Endothelial cell of umbilical vein (primary cell): Measurements from ENCODE around the gene S100A3. TPM values are rescaled to one million over a fixed set of nuclear protein-coding genes. Genes with fewer than 3 reads are reported as not detected.
"Not testable (repeated sequence)": the region's sequence is repeated elsewhere in the genome, so short reads cannot be mapped to it uniquely, and the experiment has no call there.

Experiments
- BruUV-seq: library from RNA; stranded (reverse); fragments of 400-500 nt; replicated peaks from 2 replicates; lab custom pipeline; 2021; lab: Mats Ljungman, UMichigan
- CTCF ChIA-PET: fragments of 300-600, 350-600 bp; sonication (Branson Sonifier 250); formaldehyde crosslinking; loops from one replicate; lab custom pipeline; 2021; ENCODE audit warnings: antibody characterized with exemption, inconsistent platforms; lab: Charles Lee
- POLR2A ChIA-PET: fragments of 300-600, 350-600 bp; sonication (Branson Sonifier 250); formaldehyde crosslinking; loops from one replicate; lab custom pipeline; 2021; ENCODE audit warnings: antibody characterized with exemption, inconsistent platforms; lab: Charles Lee
- DNase-seq: peaks from one replicate; pipeline ENCODE4 v3.0.0-alpha.2; 2011; ENCODE audit warnings: low read depth, low spot score
- FAIRE-seq: peaks from 2 replicates; lab custom pipeline; 2011; peaks lifted over from hg19 to GRCh38; lab: Jason Lieb, UNC
- H2AFZ ChIP-seq: 2 replicates; pipeline ENCODE4 v1.6.0; 2012; ENCODE audit warnings: low read depth, low read length, control low read depth, inconsistent platforms
- H3K27ac ChIP-seq: 2 replicates; pipeline ENCODE4 v1.5.1; 2011; ENCODE audit warnings: low read depth, mild to moderate bottlenecking, control low read depth, low read length, moderate library complexity; ENCODE audit not compliant: insufficient read depth
- H3K27me3 ChIP-seq, 2 experiments: 2 replicates each; pipeline versions ENCODE4 v1.6.0 to v1.6.1; 2011; ENCODE audit warnings: low read length in 2 of 2, mixed read lengths in 1 of 2; ENCODE audit not compliant: control insufficient read depth in 2 of 2, insufficient read depth in 2 of 2
- H3K36me3 ChIP-seq, 2 experiments: 2 replicates in 1 of 2; 3 replicates in 1 of 2; pipeline ENCODE4 v1.5.1; 2011; ENCODE audit warnings: low read length in 2 of 2, mild to moderate bottlenecking in 1 of 2, moderate library complexity in 1 of 2; ENCODE audit not compliant: control insufficient read depth in 2 of 2, insufficient read depth in 2 of 2; ENCODE audit errors: extremely low read depth in 1 of 2
- H3K4me1 ChIP-seq: 3 replicates; pipeline ENCODE4 v1.5.1; 2011; ENCODE audit warnings: mild to moderate bottlenecking, low read length; ENCODE audit not compliant: control insufficient read depth, insufficient read depth; ENCODE audit errors: extremely low read depth
- H3K4me2 ChIP-seq: 2 replicates; pipeline ENCODE4 v1.6.1; 2011; ENCODE audit warnings: low read length, control low read depth, mixed read lengths; ENCODE audit not compliant: insufficient read depth
- H3K4me3 ChIP-seq, 3 experiments: fragments of 200-600 bp in 1 of 3; sonication (generic), shearing (Covaris generic) in 1 of 3; replicated peaks in 1 of 3; 2 replicates each; pipeline ENCODE4 v1.5.1; 2011 to 2016; ENCODE audit warnings: control low read depth in 3 of 3, low read length in 3 of 3, mild to moderate bottlenecking in 2 of 3, inconsistent platforms in 1 of 3, low read depth in 1 of 3, moderate library complexity in 1 of 3; ENCODE audit not compliant: insufficient read depth in 1 of 3
- H3K79me2 ChIP-seq: 2 replicates; pipeline ENCODE4 v1.6.0; 2012; ENCODE audit warnings: low read length, inconsistent platforms; ENCODE audit not compliant: control insufficient read depth, insufficient read depth
- H3K9ac ChIP-seq: replicated peaks from 2 replicates; pipeline ENCODE3; 2011; ENCODE audit warnings: low read length, control low read depth; ENCODE audit not compliant: insufficient read depth; ENCODE audit errors: extremely low read depth
- H3K9me1 ChIP-seq: replicated peaks from 3 replicates; pipeline ENCODE4 v1.6.0; 2011; ENCODE audit warnings: mild to moderate bottlenecking, low read length; ENCODE audit not compliant: control insufficient read depth, insufficient read depth; ENCODE audit errors: extremely low read depth
- H3K9me3 ChIP-seq: replicated peaks from 2 replicates; pipeline ENCODE4 v1.5.1; 2012; ENCODE audit warnings: low read length, inconsistent platforms; ENCODE audit not compliant: control insufficient read depth, insufficient read depth
- H4K20me1 ChIP-seq: replicated peaks from 2 replicates; pipeline ENCODE3; 2011; ENCODE audit warnings: mild to moderate bottlenecking, low read length; ENCODE audit not compliant: control insufficient read depth, insufficient read depth; ENCODE audit errors: extremely low read depth
- EZH2 ChIP-seq: IDR thresholded peaks from 2 replicates; pipeline ENCODE4 v1.6.1; 2012; ENCODE audit warnings: borderline replicate concordance, low read depth, mild to moderate bottlenecking, moderate library complexity, low read length, inconsistent platforms; ENCODE audit not compliant: severe bottlenecking
- FOS ChIP-seq: IDR thresholded peaks from 2 replicates; pipeline ENCODE4 v1.6.1; 2011; ENCODE audit warnings: mild to moderate bottlenecking, low read length, moderate library complexity, borderline replicate concordance; ENCODE audit not compliant: insufficient read depth
- JUN ChIP-seq: IDR thresholded peaks from 2 replicates; pipeline ENCODE4 v1.6.1; 2011; ENCODE audit warnings: borderline replicate concordance, low read depth; ENCODE audit not compliant: insufficient read length, insufficient read depth
- MAX ChIP-seq: IDR thresholded peaks from 2 replicates; pipeline ENCODE4 v1.6.1; 2011; ENCODE audit not compliant: insufficient read depth, insufficient read length
- POLR2A ChIP-seq: IDR thresholded peaks from 2 replicates; pipeline ENCODE4 v1.6.1; 2012; ENCODE audit warnings: low read depth, mild to moderate bottlenecking, control low read depth, low read length
- POLR2AphosphoS5 ChIP-seq: IDR thresholded peaks from 2 replicates; pipeline ENCODE4 v1.6.1; 2012; ENCODE audit warnings: low read depth, mild to moderate bottlenecking, control low read depth, low read length, moderate library complexity; ENCODE audit not compliant: insufficient read depth
- dilution Hi-C: fragments of 300-500 bp; cut with MboI; formaldehyde crosslinking; loops from one replicate; pipeline ENCODE4 v1.15.0; 2019; ENCODE audit warnings: low sequenced_read_pairs; ENCODE audit not compliant: extremely low pct_ligation_motif_present
- intact Hi-C: fragments of 100-400 bp; cut with micrococcal nuclease; formaldehyde crosslinking; loops from one replicate; pipeline ENCODE4 v1.10.0; 2022
- polyA plus RNA-seq, 4 experiments: library from polyadenylated mRNA; depleted of rRNA in 3 of 4; stranded (reverse) in 3 of 4; unstranded in 1 of 4; fragments of >200 nt; gene quantifications; 2 replicates each; pipeline versions ENCODE4 v1.2.1 to v1.2.3, GENCODE V29; 2011 to 2012; ENCODE audit warnings: missing spikeins in 1 of 4
- total RNA-seq: library from RNA; stranded (reverse); gene quantifications from 2 replicates; pipeline ENCODE4 v1.2.3, GENCODE V29; 2021

Gene S100A3
- total and polyA plus RNA-seq, 2 donors (not counting 3 experiments of a cell fraction or from before 2014, with no cell fraction given): 0.42 to 1.3 TPM

GRCh38 chr1:153582836-153583235, 33.8 kb upstream of the S100A3 start:
- CTCF ChIA-PET: interaction anchor here (1.3 to 2.0 kb wide), 2 partner anchors 10 to 45 kb away, joined by 4 to 18 read pairs; partner anchors contain the start of gene S100A13
- H3K4me2 ChIP-seq, H3K9me1 ChIP-seq, H3K36me3 ChIP-seq, DNase-seq, H3K27ac ChIP-seq, H3K4me1 ChIP-seq, H4K20me1 ChIP-seq, POLR2A ChIA-PET, dilution Hi-C loops, H3K4me3 ChIP-seq, H3K27me3 ChIP-seq, H3K9ac ChIP-seq, H2AFZ ChIP-seq, intact Hi-C loops, H3K9me3 ChIP-seq, BruUV-seq, H3K79me2 ChIP-seq, FAIRE-seq: not testable (repeated sequence)

GRCh38 chr1:153578936-153579335, 29.9 kb upstream of the S100A3 start:
- H3K4me1 ChIP-seq: no peaks in the 10 kb centered on the region
- no peak overlapping the region for H3K9ac ChIP-seq
- no peak overlapping the region for H3K4me3 ChIP-seq
- ChIA-PET POLR2A (no interaction called here), CTCF (interaction anchor here (0.9 kb wide), 1 partner anchor 48 kb away, joined by 6 read pairs; the partner anchor contains the start of gene S100A13)
- dilution Hi-C loops (no loop called here), intact Hi-C loops (no loop called here)
- H3K27ac ChIP-seq: no peak overlapping the region
- H3K36me3 ChIP-seq: no peaks in the 10 kb centered on the region
- no peaks in the 10 kb centered on the region for H3K9me1 ChIP-seq
- FAIRE-seq (no peak), DNase-seq (no peak)
- no peak overlapping the region for H3K4me2 ChIP-seq
- no peaks in the 10 kb centered on the region for H3K79me2 ChIP-seq
- no TSS peak for BruUV-seq
- no peaks in the 10 kb centered on the region for H3K27me3 ChIP-seq
- no peaks in the 10 kb centered on the region for H3K9me3 ChIP-seq
- no peaks in the 10 kb centered on the region for H4K20me1 ChIP-seq
- TF ChIP-seq EZH2 (no peak), MAX (no peak), POLR2AphosphoS5 (no peak), JUN (no peak), FOS (no peak), POLR2A (no peak)
- H2AFZ ChIP-seq: no peak overlapping the region
